Measurements from ENCODE around the gene CSPG4.
"Not testable (repeated sequence)": the region's sequence is repeated elsewhere in the genome, so short reads cannot be mapped to it uniquely, and the experiment has no call there.

The CSPG4 gene

DNA sequence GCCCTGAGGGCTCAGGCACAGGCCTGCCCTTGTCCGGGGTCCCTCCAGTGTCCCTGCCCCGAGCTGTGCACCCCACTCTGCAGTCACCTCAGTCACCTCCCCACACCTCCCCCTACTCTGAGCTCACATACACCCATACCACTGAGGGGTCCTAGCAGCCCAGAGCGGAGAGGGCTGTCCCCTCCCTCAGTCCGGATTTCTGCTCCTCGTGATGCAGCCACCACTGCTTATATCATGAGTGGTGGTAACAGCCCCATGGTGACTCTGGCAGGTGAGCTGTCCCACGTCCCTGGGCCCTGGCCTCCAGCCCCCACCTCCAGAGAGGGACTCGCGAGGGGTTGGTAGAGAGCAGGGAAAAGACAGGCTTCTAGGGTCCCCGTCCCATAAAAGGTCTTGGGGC is 8.0 kb downstream of the CSPG4 start:
- DNase-seq (ENCODE audit: low spot score): no peak

DNA sequence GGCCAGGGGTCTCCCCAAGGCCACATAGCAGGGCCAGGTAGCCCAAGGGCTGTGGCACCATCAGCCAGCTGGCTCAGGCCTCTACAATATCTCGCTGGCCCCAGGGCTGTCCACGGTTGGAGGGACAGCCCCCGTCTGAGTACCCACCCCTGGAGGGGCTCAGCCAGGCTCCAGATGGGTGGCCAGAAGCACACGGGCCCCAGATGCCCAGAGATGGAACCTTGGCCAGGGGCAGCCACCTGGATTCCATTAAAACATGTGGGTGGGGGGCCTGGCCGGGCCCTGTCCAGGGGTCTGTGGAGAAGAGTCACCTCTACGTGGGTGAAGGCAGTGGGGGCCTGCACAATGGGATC is 8.4 kb downstream of the CSPG4 start:
- DNase-seq (ENCODE audit: low spot score): no peak

DNA sequence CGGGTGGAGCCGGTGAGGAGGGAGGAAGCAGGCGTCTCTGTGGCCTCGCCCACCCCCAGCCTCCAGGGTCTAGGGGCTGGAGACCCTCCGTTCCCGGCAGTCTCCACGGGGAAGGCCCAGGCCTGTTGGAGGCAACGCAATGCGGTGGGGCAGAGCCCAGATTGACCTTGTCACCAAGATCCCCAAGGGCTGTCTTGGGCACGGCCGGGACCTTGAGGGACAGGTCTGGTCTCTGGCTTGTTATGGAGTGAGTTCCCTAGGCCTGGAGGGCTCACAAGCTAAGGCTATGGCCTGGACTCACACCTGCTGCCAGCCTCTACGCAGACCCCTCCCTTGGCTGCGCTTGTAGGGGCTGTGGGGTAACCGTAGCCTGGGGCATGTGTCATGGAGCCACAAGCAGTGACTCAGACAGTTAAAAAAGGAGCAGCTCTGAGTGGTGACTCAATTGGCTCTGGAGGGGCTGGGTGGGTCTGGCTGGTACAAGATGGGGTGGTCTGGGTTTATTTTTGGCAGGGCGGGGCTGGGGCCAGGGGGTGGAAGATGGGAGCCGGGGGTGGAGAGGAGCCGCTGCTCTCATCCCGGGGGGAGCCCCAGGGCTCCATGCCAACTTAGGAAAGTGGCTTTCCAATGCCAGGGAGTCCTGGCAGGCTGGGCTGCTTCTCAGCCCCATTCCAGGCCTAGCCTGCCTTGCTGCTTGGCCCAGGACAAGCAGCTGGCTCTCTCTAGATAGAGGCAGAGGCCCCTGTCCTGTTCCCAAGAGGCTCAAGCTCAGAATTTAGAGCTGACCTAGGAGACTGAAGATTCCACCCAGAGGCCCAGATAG is 9.0 kb downstream of the CSPG4 start:
- not testable (repeated sequence) for DNase-seq (ENCODE audit: low spot score)

DNA sequence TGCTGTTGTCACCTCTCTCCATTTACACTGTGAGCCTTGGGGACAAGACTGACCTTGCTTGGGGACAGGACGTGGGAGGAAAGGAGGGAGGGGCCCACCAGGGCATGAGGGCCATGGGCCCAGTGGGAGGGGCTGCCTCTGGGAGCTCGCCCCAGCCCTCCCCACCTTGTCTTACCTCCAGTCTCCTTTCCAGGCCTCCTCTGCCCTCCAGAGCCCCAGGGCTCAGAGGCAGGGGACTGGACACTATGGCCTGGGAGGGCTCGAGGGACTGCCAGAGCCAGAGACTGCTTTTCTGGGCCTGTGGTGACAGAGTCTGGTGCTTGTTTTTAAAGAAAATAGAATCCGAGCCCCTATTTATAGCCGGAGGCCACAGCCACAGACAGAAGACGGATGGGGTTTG is 10.2 kb downstream of the CSPG4 start:
- no peak for DNase-seq (ENCODE audit: low spot score)

DNA sequence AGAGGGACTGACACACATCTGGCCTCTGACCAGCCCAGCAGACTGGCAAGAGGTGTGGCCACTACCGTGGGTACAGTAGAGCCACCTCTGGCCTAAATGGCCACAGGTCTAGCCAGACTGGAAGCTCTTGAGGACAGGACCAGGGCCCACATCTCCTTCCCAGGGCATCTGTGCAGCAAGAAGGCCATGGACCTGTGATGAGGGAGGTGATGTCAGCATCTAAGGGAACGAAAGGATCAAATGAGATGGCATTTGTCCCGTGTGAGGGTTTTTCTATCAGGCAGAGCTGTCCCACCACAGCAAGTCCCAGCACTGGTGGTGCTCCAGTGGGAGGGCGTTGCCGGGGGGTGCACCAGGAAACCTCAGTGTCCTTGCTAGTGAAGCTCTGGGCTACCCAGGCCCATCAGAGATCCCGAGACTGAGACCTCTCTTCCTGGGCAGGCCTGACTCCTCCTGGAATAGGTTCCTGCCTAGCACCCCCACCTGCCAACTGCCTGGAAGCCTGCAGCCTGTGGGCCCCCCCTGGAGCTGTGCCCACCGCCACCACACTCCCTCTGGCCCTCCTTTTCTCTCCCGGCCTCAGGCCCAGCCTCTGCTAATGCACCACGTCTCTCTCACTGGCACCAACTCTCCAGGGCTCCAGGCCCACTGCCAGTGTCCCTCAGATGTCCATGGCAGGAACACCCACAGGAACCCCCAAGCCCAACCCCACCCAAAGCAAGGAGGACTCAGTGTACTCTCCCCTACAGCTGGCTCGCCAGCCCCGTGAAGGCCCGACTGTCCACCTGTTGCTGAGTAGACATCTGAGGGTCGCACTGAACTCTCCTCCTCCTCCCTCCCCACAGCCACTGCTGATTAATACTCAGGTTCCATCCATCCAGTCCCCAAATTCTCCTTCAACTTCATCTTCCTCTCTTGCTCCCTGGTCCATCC is 11.3 kb downstream of the CSPG4 start:
- not testable (repeated sequence) for DNase-seq (ENCODE audit: low spot score)

DNA sequence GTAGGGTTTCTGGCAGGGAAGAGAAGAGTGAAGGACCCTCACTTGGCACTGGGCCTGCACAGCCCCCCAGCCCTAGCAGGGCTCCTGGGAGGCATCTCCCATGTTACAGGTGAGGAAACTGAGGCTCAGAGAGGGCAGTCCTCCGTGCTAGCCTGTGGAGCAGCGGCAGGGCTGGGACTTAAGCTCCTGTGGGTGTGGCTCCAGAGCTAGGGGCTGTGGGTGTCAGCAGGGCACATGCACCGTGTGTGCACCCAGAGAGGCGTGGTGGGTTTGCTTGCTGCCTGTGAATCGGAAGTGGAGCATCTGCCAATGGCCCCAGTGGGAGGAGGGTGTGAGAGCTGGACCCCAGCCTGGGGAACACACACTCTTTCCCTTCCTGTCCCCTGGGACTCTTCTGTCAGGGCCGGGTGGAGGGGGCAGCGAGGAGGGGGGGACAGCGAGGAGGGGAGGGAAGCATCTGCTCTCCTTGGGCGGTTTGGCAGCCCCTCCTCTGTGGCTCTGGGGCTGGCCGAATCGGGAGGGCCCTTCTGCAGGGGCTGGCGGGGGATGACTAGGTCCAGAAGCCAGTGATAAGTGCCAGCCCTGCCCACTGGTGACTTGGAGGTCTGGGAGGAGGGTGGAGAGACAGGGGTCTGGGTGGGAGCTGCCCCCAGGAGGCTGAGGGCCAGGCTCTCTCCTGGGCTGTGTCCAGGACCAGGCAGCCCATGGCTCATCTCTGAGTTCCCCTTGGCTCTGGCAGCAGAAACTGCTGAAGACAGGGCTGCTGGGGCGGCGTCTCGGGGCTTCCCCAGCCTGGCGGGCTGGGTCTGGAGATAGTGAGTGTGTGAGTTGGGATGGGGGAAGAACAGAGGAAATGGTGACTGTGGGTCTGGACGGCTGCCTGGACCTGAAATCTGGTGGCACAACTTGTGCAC is 12.4 kb downstream of the CSPG4 start:
- peak; percentile 68 for DNase-seq (ENCODE audit: low spot score)

DNA sequence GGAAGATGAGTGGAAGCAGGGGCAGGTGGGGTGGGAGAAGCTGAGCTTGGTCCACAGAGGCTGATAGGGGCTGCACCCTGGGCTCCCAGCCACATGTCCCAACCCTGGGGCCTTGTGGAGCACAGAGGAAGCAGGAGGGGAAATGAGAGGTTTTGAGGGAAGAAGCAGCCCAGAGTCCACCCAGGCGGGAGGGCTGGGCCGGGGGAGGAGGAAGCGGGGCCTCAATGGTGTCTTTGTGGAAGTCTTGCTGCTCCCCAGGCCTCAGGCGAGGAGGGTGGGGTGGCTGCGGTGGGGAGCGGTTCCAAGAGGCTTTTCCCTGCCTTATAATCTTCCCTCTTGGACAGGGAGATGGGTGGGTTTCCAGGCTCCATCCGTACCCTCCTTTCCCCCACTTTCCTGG is 13.1 kb downstream of the CSPG4 start:
- DNase-seq (ENCODE audit: low spot score): not testable (repeated sequence)

DNA sequence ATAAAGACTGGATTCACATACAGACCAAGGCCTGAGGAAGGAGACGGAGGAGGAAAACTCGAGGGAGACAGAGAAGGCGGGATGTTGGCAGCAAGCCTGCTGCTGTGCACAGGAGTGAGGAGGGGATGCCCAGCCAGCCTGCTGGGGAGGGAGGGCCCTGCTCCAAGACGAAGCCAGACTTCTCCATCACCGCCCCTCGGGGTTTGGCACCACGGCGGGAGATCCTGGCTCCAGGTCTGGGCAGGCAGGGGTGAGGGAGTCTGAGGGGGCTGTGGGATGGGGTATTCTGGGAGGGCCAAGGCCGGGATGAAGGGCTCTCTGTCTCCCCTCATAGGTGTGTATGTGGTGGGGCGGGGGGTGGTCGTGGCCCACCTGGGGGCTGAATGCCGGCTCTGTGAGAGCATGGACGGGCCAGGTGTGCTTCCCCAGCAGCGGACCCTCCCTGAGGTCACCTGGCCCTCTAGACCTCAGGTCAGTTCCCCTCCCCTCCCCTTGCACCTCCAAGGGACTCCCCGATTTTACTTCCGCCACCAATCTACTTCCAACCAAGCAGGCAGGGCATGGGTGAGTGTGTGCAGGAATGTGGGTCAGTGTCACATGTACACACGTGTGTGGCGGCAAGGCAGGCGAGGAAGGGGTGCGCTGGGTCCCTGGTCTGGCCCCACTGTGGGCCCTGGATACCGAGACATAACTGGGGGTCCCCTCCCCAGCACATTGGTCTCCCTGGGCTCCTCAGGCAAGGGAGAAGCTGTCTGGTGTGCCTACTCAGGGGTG is 14.5 kb downstream of the CSPG4 start:
- DNase-seq (ENCODE audit: low spot score): not testable (repeated sequence)

DNA sequence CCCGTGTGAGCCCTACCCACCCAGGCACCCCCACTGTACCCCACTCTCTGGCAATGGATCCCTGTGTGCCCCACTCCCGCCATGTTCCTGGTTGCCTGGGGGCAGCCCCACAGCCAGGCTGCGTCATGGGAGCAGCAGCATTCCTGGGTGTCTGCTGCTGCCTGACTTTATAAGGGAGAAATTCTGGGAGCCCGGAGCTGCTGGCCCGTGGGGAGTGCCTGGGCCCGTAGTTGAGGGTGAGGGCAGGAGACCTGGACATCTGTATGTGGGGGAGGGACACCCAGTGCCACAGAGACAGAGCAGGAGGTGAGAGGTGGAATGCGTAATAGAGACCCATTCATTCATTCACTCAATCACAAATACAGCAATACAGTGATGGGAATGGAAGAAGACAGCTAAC is 15.1 kb downstream of the CSPG4 start:
- DNase-seq (ENCODE audit: low spot score): no peak

DNA sequence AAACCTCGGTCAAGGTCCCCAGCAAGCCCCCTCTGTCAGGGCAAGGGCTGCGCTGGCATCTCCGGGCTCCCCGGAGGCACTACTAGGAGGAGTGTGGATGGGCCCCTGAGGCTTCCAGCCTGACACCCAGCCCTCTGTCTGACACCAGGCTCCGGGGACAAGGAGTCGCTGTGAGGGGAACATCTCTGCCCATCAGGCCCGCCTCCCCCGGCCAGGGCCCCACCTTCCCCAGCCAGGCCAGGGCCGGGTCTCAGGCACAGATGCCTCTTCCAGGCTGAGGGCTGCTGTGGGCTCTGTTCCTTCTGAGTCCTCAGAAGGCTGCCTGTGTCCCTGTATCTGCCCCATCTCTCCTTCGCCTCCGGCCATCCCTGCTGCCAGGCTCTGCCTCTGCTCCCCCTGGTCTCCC is 15.8 kb downstream of the CSPG4 start:
- no peak for DNase-seq (ENCODE audit: low spot score)

DNA sequence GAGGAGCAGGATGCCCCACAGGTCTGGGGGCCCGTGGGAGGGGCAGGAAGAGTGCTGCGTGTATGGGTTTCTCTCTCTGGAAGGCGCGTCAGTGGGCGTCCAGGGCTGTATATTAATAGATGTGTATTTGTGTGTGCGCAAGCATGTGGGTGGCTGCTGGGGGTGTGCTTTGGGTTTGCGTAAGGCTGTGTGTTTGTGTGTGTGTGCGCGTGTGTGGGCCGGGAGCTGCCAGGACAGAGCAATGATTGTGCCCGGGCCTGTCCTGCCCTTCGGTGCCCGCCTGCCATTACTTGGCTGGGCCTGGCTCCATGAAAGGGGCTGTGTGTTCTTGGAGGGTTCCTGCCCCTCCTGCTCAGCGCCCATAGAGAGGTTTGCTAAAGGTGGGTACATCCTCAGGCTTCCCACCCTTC is 16.3 kb downstream of the CSPG4 start:
- no peak for DNase-seq (ENCODE audit: low spot score)

DNA sequence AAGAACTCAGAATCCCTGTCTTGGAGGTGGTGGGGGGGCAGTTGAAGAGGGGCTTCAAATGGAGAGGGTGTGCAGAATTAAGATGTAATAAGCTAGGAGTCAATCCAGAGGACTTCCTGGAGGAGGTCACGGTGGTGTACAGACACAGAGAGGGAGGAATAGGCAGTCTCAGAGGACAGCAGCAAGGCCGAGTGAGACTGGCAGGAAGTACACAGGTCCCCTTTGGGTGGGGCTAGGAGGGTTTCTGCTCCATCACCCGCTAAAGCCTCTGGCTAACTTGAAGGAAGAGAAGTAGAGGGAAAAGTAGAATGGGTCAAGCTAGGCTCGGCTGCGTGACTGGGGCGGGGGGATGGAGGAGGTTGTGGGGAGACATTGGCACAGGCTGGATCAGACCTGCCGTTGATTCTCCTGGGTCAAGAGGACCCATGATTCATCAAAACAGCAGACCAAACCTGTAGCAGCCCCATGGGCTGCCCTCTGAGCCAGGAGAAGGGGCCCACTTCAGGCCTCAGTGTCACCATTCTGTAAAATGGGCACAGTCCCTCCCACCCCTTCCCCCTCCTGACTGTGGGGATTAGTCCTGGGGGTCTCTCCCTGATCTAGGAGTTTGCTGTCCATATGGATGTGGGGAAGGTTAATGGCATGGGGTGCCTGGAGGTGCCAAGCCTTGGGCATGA is 16.9 kb downstream of the CSPG4 start:
- no peak for DNase-seq (ENCODE audit: low spot score)

DNA sequence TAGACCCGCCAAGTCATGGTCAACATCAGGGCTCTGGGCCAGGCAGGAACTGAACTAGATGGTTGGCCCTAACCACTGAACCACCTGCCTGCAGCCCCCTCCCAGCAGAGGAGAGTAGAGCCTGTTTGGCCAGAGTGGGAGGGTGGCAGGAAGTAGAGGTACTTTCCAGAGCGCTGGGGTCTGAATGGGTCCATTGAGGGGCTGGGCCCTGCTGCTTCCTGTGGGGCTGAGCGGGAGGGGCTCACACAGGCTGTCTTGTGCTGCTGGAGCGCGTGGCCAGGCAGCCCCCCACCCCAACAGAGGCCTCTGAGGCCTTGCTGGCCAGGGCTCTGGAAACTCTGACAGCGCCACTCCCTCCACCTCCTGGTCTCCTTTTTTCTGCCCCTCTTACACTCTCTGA is 17.4 kb downstream of the CSPG4 start:
- no peak for DNase-seq (ENCODE audit: low spot score)

DNA sequence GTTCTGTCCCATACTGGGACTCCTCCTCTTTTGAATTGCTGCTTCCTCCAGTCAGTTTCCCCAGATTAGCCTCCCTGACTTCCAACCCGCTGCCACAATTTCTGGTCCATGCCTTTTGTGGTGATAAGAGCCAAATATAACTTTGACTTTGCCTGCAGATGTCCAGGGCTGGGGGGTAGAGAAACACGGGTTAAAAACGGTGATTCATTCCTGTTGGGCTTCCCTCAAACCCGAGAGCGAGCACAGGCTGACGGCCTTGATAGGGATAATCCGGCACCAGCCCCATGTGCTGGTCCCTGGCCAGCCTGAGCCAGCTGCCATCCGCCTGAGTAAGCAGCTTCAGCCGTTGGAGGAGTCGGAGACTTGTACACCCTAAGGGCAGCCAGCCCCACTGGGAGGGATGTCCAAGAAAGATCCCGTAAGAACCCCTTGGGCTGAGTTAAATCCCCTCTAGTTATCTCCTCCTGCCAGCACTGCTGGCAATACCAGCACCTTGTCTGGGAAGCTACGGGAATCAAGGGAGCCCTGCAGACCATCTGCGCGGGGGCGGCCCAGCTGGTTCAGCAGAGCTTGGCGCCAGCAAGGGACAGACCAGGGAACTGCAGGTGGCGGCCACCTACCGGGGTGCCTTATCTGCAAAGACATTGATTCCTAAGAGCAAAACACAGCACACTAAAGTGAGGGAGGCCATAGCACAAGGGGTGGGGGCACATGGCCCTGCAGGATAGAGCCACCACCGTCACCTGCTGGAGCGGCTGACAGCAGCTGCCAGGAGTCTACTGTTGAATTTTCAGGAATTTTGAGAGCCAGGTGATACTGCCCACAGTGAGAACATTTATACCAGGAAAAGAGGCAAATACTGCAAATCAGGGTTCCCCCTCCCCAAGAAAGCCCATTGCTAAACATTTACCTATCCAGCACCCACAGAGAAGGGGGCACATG is 18.1 kb downstream of the CSPG4 start:
- DNase-seq (ENCODE audit: low spot score): peak; percentile 95

DNA sequence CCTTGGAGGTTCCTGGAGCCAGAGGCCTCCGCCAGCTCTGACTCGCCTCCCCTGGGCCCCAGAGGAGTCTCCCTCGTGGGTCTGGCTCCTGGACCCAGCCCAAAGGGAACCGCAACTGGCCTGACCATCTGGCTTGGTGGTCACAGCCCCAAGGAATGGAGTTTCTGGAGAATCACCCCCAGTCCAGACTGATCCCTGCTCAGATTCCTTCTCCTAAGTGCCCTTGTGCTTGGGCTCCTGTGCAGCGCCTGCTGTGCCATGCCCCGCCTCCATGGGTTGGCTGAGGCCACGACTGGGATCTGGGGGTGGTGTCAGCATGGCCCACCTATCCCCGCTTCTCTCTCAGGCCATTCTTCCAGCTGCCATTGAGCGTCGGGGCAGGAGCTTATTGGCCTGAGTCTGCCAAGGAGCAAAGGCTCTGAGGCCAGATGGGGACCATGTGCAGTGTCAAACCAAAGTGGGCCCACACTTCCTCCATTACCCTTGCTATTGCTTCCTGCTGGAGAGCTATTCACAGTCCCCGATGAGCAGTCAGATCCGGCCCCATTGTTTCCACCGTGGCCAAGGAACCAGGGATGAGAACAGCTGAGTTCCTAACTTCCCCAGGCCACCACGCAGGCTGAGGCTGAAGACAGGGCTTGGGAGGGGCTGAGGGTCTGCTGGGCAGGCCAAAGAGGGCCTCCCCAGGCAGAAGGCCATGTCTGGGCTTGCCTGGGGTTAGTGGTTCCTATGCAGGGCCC is 19.0 kb downstream of the CSPG4 start:
- DNase-seq (ENCODE audit: low spot score): peak; percentile 57

DNA sequence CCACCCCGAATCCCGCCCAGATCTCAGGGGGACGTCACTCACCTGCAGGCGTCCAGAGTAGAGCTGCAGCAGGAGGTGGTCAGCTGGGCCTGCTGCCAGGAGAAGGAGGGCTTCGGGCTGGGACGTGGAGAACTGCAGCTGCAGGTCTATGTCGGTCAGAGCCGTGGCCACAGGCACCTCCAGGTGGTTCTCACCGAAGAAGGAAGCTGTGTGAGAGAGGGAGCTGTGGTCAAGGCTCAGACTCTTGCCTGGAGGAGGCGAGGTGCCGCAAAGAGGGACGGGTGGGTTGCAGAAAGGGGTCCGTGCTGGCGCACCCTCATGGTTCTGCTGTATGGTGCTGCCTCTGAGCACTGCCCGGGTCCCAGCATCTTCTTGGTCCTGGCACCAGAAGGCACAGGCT is 19.6 kb downstream of the CSPG4 start:
- DNase-seq (ENCODE audit: low spot score): not testable (repeated sequence)

DNA sequence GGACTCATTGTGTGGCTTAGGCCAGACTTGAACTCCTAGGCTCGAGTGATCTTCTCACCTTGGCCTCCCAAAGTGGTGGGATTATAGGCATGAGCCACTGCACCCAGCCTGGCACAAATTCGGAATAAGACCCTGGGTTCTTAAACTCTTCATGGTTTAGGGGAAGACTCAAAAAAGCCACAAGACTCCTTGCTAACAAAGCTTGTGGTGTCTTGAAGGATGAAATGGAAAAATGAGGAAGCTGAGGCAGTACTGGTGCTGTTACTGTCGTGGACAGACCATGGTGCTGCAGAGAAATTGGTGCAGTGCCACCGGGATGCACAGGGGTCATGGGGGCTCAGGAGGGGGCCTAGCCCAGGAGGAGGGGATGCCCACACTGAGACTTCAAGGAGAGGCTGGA is 20.3 kb downstream of the CSPG4 start:
- DNase-seq (ENCODE audit: low spot score): not testable (repeated sequence)

DNA sequence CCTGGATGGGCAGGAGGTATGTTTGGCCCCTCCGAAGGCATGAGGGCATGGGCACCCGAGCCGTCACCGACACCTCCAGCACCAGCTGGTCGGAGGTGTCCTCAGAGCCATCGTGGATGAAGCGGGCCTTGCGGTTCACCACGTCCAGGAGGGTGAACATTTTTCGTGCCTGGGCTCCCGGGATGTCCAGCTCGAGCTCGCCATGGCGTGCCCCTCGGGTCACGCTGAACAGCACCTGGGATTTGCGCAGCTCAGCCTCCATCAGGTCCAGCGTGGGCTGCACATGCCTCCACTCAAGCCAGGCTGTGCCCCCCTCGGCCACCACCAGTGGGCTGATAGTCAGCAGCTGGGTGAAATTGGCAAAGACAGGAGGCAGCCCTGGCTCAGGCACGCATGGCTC is 23.2 kb downstream of the CSPG4 start:
- DNase-seq (ENCODE audit: low spot score): not testable (repeated sequence)

DNA sequence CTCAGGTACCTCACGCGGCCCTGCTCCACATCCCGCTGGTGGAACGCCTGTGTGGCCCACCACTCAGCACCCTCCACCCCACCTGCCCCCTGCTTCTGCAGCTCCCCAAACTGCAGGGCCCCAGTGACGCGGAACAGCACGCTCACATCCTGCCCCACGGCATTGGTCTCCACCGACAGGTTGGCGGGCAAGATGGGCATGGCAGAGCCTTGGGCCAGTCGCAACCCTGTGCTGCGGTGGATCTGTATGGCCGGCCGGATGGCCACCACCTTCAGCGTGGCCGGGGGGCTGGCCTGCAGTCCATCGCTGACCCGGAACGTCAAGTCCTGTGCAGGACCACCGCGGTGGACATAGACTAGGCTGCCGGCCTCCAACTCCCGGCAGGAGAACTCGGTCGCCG is 23.8 kb downstream of the CSPG4 start:
- DNase-seq (ENCODE audit: low spot score): no peak

Measured in AG20443 (cell line).